Measurements from ENCODE around the gene CDH26.

DNA sequence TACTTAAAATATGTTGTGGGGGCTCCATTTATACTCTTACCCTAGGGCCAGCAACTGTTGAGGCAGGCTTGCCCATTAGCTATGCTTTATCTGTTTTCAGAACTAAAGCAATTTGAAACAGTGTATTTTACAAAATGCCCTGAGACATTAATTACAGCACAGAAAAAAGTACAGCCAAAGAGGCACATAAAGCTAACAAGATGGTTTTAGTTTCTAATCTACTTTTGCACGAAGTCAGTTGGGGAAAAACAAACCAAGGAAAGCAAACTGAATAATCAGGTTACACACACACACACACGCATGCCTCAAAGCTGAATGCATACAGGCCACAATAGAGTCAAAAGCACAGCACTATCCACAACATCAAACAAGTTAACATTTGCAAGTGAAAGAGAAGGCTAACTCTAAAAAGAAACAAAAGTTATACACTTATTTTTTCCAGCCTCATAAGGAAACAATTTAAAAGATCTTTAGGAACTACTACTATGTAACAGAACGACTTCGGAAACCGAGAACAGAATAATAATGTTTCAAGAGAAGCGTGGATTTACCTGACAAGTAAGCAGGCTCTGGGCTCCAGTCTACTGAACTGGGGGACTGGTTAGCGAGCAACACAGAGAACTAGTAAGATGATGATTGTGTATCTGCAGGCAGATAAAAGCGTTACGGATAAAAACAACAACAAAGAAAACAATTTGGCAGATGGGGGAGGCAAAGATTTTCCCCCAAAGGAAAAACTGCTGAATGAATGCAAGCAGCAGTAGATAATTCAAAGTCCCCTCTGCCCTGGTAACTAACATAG, 26.5 kb upstream of the CDH26 start:
- TF ChIP-seq CTCF (IDR thresholded peaks at IDR 0.05) (no peak), POLR2A (IDR thresholded peaks at IDR 0.05) (no peak), EP300 (IDR thresholded peaks at IDR 0.05) (no peak)

Measured in ovary (tissue), 3 donors.